OCI-LY7 (cell line): Measurements from ENCODE around the gene PCDH9. TPM values are rescaled to one million over a fixed set of nuclear protein-coding genes. Genes with fewer than 3 reads are reported as not detected.
"Not testable (repeated sequence)": the region's sequence is repeated elsewhere in the genome, so short reads cannot be mapped to it uniquely, and the experiment has no call there.

Source experiments
- BruUV-seq: library from RNA; stranded (reverse); fragments of 400-500 nt; replicated peaks from 2 replicates; lab custom pipeline; 2021; lab: Mats Ljungman, UMichigan
- CTCF ChIA-PET: fragments of 300-600 bp; sonication (Branson Sonifier 250); formaldehyde crosslinking; loops from one replicate; lab custom pipeline; 2022; ENCODE audit warnings: antibody characterized with exemption; ENCODE audit not compliant: unreplicated experiment; lab: Charles Lee
- POLR2A ChIA-PET: fragments of 300-600 bp; sonication (Branson Sonifier 250); formaldehyde crosslinking; loops from one replicate; lab custom pipeline; 2022; ENCODE audit warnings: antibody characterized with exemption; lab: Charles Lee
- DNase-seq: peaks from one replicate; pipeline ENCODE4 v3.0.0-alpha.2; 2015; ENCODE audit warnings: low spot score
- H2AFZ ChIP-seq: fragments of 200-600 bp; sonication (generic), shearing (Covaris generic); 2 replicates; pipeline ENCODE4 v1.6.1; 2014; ENCODE audit warnings: mild to moderate bottlenecking, antibody characterized with exemption, low read length, moderate library complexity
- H3K27ac ChIP-seq: fragments of 200-600 bp; sonication (generic); 2 replicates; pipeline ENCODE4 v1.5.1; 2014; ENCODE audit warnings: mixed run types, low read depth, mild to moderate bottlenecking, moderate library complexity, low read length, inconsistent platforms; ENCODE audit not compliant: poor library complexity, severe bottlenecking
- H3K36me3 ChIP-seq: fragments of 200-600 bp; sonication (generic); 2 replicates; pipeline ENCODE4 v1.6.1; 2014; ENCODE audit warnings: mild to moderate bottlenecking, antibody characterized with exemption, low read length, moderate library complexity, mixed read lengths; ENCODE audit not compliant: insufficient read depth
- H3K4me1 ChIP-seq: fragments of 200-600 bp; sonication (generic); 2 replicates; pipeline ENCODE4 v1.5.1; 2014; ENCODE audit warnings: mild to moderate bottlenecking, low read length; ENCODE audit not compliant: insufficient read depth, poor library complexity, severe bottlenecking
- H3K4me2 ChIP-seq: fragments of 200-600 bp; sonication (generic); 2 replicates; pipeline ENCODE4 v1.6.1; 2014; ENCODE audit warnings: mild to moderate bottlenecking, low read length
- H3K4me3 ChIP-seq: fragments of 200-600 bp; sonication (generic); 2 replicates; pipeline ENCODE4 v1.5.1; 2014; ENCODE audit warnings: mild to moderate bottlenecking, low read depth, low read length; ENCODE audit not compliant: poor library complexity, severe bottlenecking
- H3K79me2 ChIP-seq: fragments of 200-600 bp; sonication (generic); 2 replicates; pipeline ENCODE4 v1.6.1; 2016; ENCODE audit warnings: low read depth, mild to moderate bottlenecking, low read length, moderate library complexity, mixed read lengths; ENCODE audit not compliant: insufficient read depth
- H3K9me2 ChIP-seq: fragments of 200-600 bp; sonication (generic); 2 replicates; pipeline ENCODE4 v1.6.1; 2016; ENCODE audit warnings: mild to moderate bottlenecking, low read length, mixed read lengths; ENCODE audit not compliant: insufficient read depth
- H3K9me3 ChIP-seq: fragments of 200-600 bp; sonication (generic); 2 replicates; pipeline ENCODE4 v1.6.1; 2014; ENCODE audit warnings: mild to moderate bottlenecking, mixed run types, low read length, mixed read lengths
- H4K20me1 ChIP-seq: fragments of 200-600 bp; sonication (generic); 2 replicates; pipeline ENCODE4 v1.6.1; 2014; ENCODE audit warnings: mild to moderate bottlenecking, antibody characterized with exemption, low read length, moderate library complexity, mixed read lengths; ENCODE audit not compliant: insufficient read depth
- EZH2phosphoT487 ChIP-seq: fragments of 200-600 bp; sonication (generic); IDR thresholded peaks from 2 replicates; pipeline ENCODE4 v1.6.1; 2018; ENCODE audit warnings: low read depth, borderline replicate concordance, mild to moderate bottlenecking, mixed run types, antibody characterized with exemption, low read length, moderate library complexity, mixed read lengths
- intact Hi-C: fragments of 100-400 bp; cut with micrococcal nuclease; formaldehyde crosslinking; loops from one replicate; pipeline ENCODE4 v1.10.0; 2022; ENCODE audit not compliant: unreplicated experiment
- total RNA-seq, 2 experiments: library from RNA; depleted of rRNA in 1 of 2; stranded (reverse); fragments of >200 nt in 1 of 2; shearing (Covaris generic) in 1 of 2; gene quantifications; 2 replicates each; pipeline ENCODE4 v1.2.3, GENCODE V29; 2014 to 2022
- TF ChIP-seq, protein P1 (sequence below): fragments of 200-600 bp; sonication (generic); conservative IDR thresholded peaks from 2 replicates; pipeline ENCODE4 v1.5.1; 2014; ENCODE audit warnings: mild to moderate bottlenecking, antibody characterized with exemption, low read length, moderate library complexity, mixed read lengths

PCDH9 gene
- total RNA-seq, 2 experiments from 2014 or later = 20.1 to 26.0 TPM

- no peak for DNase-seq
- Histone ChIP-seq H4K20me1 (no peaks in the 10 kb centered on the region), H3K36me3 (no peaks in the 10 kb centered on the region), H3K4me3 (no peak overlapping the region), H3K27ac (no peak overlapping the region), H3K4me2 (no peak overlapping the region), H2AFZ (no peak overlapping the region), H3K9me2 (no peaks in the 10 kb centered on the region), H3K9me3 (peaks cover 12% of the 10 kb centered on the region), H3K4me1 (no peaks in the 10 kb centered on the region), H3K79me2 (no peaks in the 10 kb centered on the region)
- intact Hi-C loops = no loop called here
- no TSS peak for BruUV-seq
- TF ChIP-seq, protein P1, sequence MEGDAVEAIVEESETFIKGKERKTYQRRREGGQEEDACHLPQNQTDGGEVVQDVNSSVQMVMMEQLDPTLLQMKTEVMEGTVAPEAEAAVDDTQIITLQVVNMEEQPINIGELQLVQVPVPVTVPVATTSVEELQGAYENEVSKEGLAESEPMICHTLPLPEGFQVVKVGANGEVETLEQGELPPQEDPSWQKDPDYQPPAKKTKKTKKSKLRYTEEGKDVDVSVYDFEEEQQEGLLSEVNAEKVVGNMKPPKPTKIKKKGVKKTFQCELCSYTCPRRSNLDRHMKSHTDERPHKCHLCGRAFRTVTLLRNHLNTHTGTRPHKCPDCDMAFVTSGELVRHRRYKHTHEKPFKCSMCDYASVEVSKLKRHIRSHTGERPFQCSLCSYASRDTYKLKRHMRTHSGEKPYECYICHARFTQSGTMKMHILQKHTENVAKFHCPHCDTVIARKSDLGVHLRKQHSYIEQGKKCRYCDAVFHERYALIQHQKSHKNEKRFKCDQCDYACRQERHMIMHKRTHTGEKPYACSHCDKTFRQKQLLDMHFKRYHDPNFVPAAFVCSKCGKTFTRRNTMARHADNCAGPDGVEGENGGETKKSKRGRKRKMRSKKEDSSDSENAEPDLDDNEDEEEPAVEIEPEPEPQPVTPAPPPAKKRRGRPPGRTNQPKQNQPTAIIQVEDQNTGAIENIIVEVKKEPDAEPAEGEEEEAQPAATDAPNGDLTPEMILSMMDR = no peak
- TF ChIP-seq EZH2phosphoT487 = no peak
- ChIA-PET CTCF (no interaction called here), POLR2A (interaction anchor here (0.8 kb wide), 1 partner anchor 28 kb away, joined by 4 read pairs; no protein-coding TSS in a partner anchor)
These were observed 933.8 kb downstream of the PCDH9 start for GRCh38 chr13:66296328-66296727.

GRCh38 chr13:66286806-66287205 lies 943.3 kb downstream of the PCDH9 start:
- H3K36me3 ChIP-seq, BruUV-seq, H3K79me2 ChIP-seq, H3K4me2 ChIP-seq, H3K27ac ChIP-seq, POLR2A ChIA-PET, H2AFZ ChIP-seq, CTCF ChIA-PET, H3K9me2 ChIP-seq, H4K20me1 ChIP-seq, H3K4me1 ChIP-seq, H3K4me3 ChIP-seq, intact Hi-C loops: not testable (repeated sequence)
- peaks cover 15% of the 10 kb centered on the region; the same call in 1 of the 2 replicates for H3K9me3 ChIP-seq
- DNase-seq = peak; percentile 17

DNA sequence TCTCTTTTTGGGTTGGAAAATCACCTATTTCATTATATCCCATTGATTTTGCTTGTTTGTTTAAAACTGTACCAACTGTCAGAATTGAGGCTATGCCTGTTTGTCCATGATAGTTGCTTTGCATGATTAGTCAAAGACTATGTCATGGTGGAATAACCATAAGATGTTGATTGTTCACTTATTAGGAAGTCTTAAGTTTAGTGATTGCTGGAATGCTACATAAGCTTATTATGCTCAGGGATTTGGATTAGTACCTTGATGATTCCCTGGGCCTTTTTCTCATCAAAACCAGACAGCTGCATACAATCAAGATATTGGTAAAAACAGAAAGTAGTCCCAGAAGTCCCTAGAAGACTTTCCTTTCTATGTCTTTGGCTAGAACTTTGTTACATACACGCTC lies 954.7 kb downstream of the PCDH9 start:
- no peak for DNase-seq
- ChIA-PET CTCF (no interaction called here), POLR2A (interaction anchor here (0.7 to 1.6 kb wide), 5 partner anchors 10 to 33 kb away, joined by 3 to 7 read pairs (median 3); no protein-coding TSS in a partner anchor)
- no TSS peak for BruUV-seq
- TF ChIP-seq EZH2phosphoT487 = no peak
- TF ChIP-seq, protein P1 = no peak
- Histone ChIP-seq H3K4me2 (no peak overlapping the region), H3K79me2 (no peaks in the 10 kb centered on the region), H3K4me3 (no peak overlapping the region), H2AFZ (no peak overlapping the region), H3K9me3 (0 out of 2 replicates have a peak, but pooled peaks cover 7% of the 10 kb centered on the region), H3K36me3 (no peaks in the 10 kb centered on the region), H3K9me2 (no peaks in the 10 kb centered on the region), H3K4me1 (no peaks in the 10 kb centered on the region), H4K20me1 (no peaks in the 10 kb centered on the region), H3K27ac (no peak overlapping the region)
- intact Hi-C loops = no loop called here
